Mucosa of stomach (tissue), 1 donor: ENCODE data around the gene GALNT2.

Experiments used
- H3K27me3 ChIP-seq: one replicate; pipeline ENCODE4 v1.7.0; 2013; ENCODE audit warnings: mild to moderate bottlenecking, low read length; ENCODE audit not compliant: control insufficient read depth, insufficient read depth
- H3K36me3 ChIP-seq: one replicate; pipeline ENCODE4 v1.7.0; 2013; ENCODE audit warnings: low read length; ENCODE audit not compliant: control insufficient read depth, insufficient read depth
- H3K4me1 ChIP-seq: one replicate; pipeline ENCODE4 v1.7.0; 2013; ENCODE audit warnings: mild to moderate bottlenecking, low read length; ENCODE audit not compliant: control insufficient read depth, insufficient read depth
- H3K4me3 ChIP-seq: one replicate; pipeline ENCODE4 v1.7.0; 2013; ENCODE audit warnings: low read length
- H3K9ac ChIP-seq: one replicate; pipeline ENCODE4 v1.7.0; 2013; ENCODE audit warnings: mild to moderate bottlenecking, low read length, moderate library complexity
- H3K9me3 ChIP-seq: one replicate; pipeline ENCODE4 v1.7.0; 2013; ENCODE audit warnings: mild to moderate bottlenecking, low read length, moderate library complexity; ENCODE audit not compliant: control insufficient read depth
- donor health status: Pancreatic carcinoma.

The GALNT2 gene

DNA sequence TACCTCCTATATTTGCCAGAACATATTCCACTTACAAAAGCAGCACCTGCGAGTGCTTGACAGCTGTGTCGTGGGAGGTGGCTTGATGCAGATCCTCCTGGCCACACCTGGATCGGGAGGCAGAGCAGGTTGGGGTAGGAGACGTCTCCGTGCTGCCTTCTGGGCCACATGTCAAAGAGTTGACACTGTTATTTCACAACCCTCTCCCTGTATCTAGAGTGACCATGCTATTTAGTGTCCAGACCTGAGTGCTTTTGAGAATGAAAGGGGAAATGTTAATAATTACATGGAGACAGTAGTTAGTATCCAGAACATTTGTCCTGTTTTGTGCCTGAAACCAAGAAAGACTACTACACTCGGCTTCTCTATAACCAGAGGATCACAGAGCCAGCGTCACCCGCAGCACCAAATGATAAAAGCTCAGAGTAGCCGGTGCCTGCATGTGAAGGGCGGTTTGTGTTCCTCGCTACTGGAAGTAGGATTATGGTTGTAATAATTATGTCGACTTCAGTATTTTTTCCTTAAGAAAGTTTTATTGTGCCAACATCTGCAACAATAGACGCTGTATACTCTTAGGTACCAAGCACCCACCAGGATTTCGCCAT, 77.1 kb downstream of the GALNT2 start:
- H3K9me3 ChIP-seq = no peaks in the 10 kb centered on the region
- peaks cover 19% of the 10 kb centered on the region for H3K4me1 ChIP-seq
- H3K9ac ChIP-seq = no peak overlapping the region
- H3K4me3 ChIP-seq = no peak overlapping the region
- no peaks in the 10 kb centered on the region for H3K36me3 ChIP-seq
- no peaks in the 10 kb centered on the region for H3K27me3 ChIP-seq

GRCh38 chr1:230144758-230145504, 77.9 kb downstream of the GALNT2 start:
- H3K36me3 ChIP-seq = no peaks in the 10 kb centered on the region
- no peaks in the 10 kb centered on the region for H3K27me3 ChIP-seq
- H3K4me3 ChIP-seq = no peak overlapping the region
- H3K9ac ChIP-seq = no peak overlapping the region
- no peaks in the 10 kb centered on the region for H3K9me3 ChIP-seq
- peaks cover 19% of the 10 kb centered on the region for H3K4me1 ChIP-seq

GRCh38 chr1:230145505-230145899, 78.5 kb downstream of the GALNT2 start:
- no peaks in the 10 kb centered on the region for H3K9me3 ChIP-seq
- H3K4me1 ChIP-seq = peaks cover 19% of the 10 kb centered on the region
- no peaks in the 10 kb centered on the region for H3K27me3 ChIP-seq
- H3K4me3 ChIP-seq = no peak overlapping the region
- no peaks in the 10 kb centered on the region for H3K36me3 ChIP-seq
- H3K9ac ChIP-seq = no peak overlapping the region

- H3K4me3 ChIP-seq = no peak overlapping the region
- no peaks in the 10 kb centered on the region for H3K9me3 ChIP-seq
- H3K27me3 ChIP-seq = no peaks in the 10 kb centered on the region
- H3K4me1 ChIP-seq = peaks cover 19% of the 10 kb centered on the region
- H3K9ac ChIP-seq = no peak overlapping the region
- no peaks in the 10 kb centered on the region for H3K36me3 ChIP-seq
Observed at GRCh38 chr1:230145953-230146476, 79.0 kb downstream of the GALNT2 start.

DNA sequence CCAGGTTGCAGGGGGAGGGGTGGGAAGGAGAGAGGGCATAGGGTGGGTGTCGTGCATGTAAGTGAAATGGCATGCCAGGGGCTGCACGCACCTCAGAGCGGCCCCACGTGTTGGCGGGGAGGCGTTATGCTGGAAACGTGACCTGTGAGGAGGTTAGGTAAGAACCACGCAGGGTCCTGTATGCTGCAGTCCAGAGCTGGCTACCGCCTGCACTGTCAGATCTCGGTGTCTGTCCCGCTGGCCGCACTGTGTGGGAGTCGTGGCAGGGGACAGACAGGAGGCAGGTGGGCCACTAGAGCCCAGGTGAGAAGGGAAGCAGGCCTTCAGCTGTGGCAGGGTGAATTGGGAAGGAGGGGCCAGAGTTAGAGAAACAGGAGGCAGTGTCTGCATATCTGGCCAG, 79.7 kb downstream of the GALNT2 start:
- H3K27me3 ChIP-seq = no peaks in the 10 kb centered on the region
- H3K36me3 ChIP-seq = no peaks in the 10 kb centered on the region
- H3K9me3 ChIP-seq = no peaks in the 10 kb centered on the region
- H3K9ac ChIP-seq = no peak overlapping the region
- H3K4me3 ChIP-seq = no peak overlapping the region
- peaks cover 19% of the 10 kb centered on the region for H3K4me1 ChIP-seq

GRCh38 chr1:230147253-230148125, 80.5 kb downstream of the GALNT2 start:
- H3K9ac ChIP-seq = no peak overlapping the region
- no peaks in the 10 kb centered on the region for H3K36me3 ChIP-seq
- H3K27me3 ChIP-seq = no peaks in the 10 kb centered on the region
- H3K9me3 ChIP-seq = no peaks in the 10 kb centered on the region
- H3K4me3 ChIP-seq = no peak overlapping the region
- peaks cover 19% of the 10 kb centered on the region for H3K4me1 ChIP-seq

- Histone ChIP-seq H3K4me3 (no peak overlapping the region), H3K9me3 (no peaks in the 10 kb centered on the region), H3K9ac (no peak overlapping the region), H3K27me3 (no peaks in the 10 kb centered on the region), H3K36me3 (no peaks in the 10 kb centered on the region), H3K4me1 (peaks cover 19% of the 10 kb centered on the region)
Observed at GRCh38 chr1:230148126-230148652, 81.2 kb downstream of the GALNT2 start.

- no peak overlapping the region for H3K9ac ChIP-seq
- H3K27me3 ChIP-seq = no peaks in the 10 kb centered on the region
- peaks cover 19% of the 10 kb centered on the region for H3K4me1 ChIP-seq
- no peaks in the 10 kb centered on the region for H3K36me3 ChIP-seq
- H3K9me3 ChIP-seq = no peaks in the 10 kb centered on the region
- no peak overlapping the region for H3K4me3 ChIP-seq
Observed at GRCh38 chr1:230148768-230149469, 81.9 kb downstream of the GALNT2 start.

GRCh38 chr1:230149751-230150584, 82.9 kb downstream of the GALNT2 start:
- Histone ChIP-seq H3K27me3 (no peaks in the 10 kb centered on the region), H3K9me3 (no peaks in the 10 kb centered on the region), H3K36me3 (no peaks in the 10 kb centered on the region), H3K4me3 (no peak overlapping the region), H3K4me1 (peaks cover 17% of the 10 kb centered on the region), H3K9ac (no peak overlapping the region)

DNA sequence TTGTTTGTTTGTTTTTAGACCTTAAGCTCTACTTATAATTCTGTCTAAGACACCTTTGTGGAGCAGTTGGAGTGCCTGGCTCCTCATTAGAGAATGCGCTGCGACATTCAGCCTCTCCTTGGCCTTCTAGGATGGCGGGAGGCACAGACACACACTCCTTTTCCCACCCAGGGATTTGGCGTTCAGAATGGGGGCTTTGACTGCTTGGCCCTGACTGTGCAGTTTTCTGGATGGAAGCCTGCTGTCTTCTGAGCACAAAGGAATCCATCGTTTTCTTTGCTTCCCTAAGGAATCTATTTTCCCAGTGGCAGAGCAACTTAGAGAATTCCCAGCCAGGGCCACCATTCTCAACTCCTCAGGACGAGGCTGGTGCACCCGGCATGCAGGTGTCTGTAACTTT, 83.6 kb downstream of the GALNT2 start:
- H3K27me3 ChIP-seq = no peaks in the 10 kb centered on the region
- H3K36me3 ChIP-seq = no peaks in the 10 kb centered on the region
- H3K9ac ChIP-seq = no peak overlapping the region
- H3K9me3 ChIP-seq = no peaks in the 10 kb centered on the region
- H3K4me1 ChIP-seq = peaks cover 11% of the 10 kb centered on the region
- H3K4me3 ChIP-seq = no peak overlapping the region
